OCI-LY7 (cell line): ENCODE data around the gene GSN. TPM values are rescaled to one million over a fixed set of nuclear protein-coding genes. Genes with fewer than 3 reads are reported as not detected.

Experiments
- BruUV-seq: library from RNA; stranded (reverse); fragments of 400-500 nt; replicated peaks from 2 replicates; lab custom pipeline; 2021; lab: Mats Ljungman, UMichigan
- CTCF ChIA-PET: fragments of 300-600 bp; sonication (Branson Sonifier 250); formaldehyde crosslinking; loops from one replicate; lab custom pipeline; 2022; ENCODE audit warnings: antibody characterized with exemption; ENCODE audit not compliant: unreplicated experiment; lab: Charles Lee
- POLR2A ChIA-PET: fragments of 300-600 bp; sonication (Branson Sonifier 250); formaldehyde crosslinking; loops from one replicate; lab custom pipeline; 2022; ENCODE audit warnings: antibody characterized with exemption; lab: Charles Lee
- DNase-seq: peaks from one replicate; pipeline ENCODE4 v3.0.0-alpha.2; 2015; ENCODE audit warnings: low spot score
- H2AFZ ChIP-seq: fragments of 200-600 bp; sonication (generic), shearing (Covaris generic); 2 replicates; pipeline ENCODE4 v1.6.1; 2014; ENCODE audit warnings: mild to moderate bottlenecking, antibody characterized with exemption, low read length, moderate library complexity
- H3K27ac ChIP-seq: fragments of 200-600 bp; sonication (generic); 2 replicates; pipeline ENCODE4 v1.5.1; 2014; ENCODE audit warnings: mixed run types, low read depth, mild to moderate bottlenecking, moderate library complexity, low read length, inconsistent platforms; ENCODE audit not compliant: poor library complexity, severe bottlenecking
- H3K36me3 ChIP-seq: fragments of 200-600 bp; sonication (generic); 2 replicates; pipeline ENCODE4 v1.6.1; 2014; ENCODE audit warnings: mild to moderate bottlenecking, antibody characterized with exemption, low read length, moderate library complexity, mixed read lengths; ENCODE audit not compliant: insufficient read depth
- H3K4me1 ChIP-seq: fragments of 200-600 bp; sonication (generic); 2 replicates; pipeline ENCODE4 v1.5.1; 2014; ENCODE audit warnings: mild to moderate bottlenecking, low read length; ENCODE audit not compliant: insufficient read depth, poor library complexity, severe bottlenecking
- H3K4me2 ChIP-seq: fragments of 200-600 bp; sonication (generic); 2 replicates; pipeline ENCODE4 v1.6.1; 2014; ENCODE audit warnings: mild to moderate bottlenecking, low read length
- H3K4me3 ChIP-seq: fragments of 200-600 bp; sonication (generic); 2 replicates; pipeline ENCODE4 v1.5.1; 2014; ENCODE audit warnings: mild to moderate bottlenecking, low read depth, low read length; ENCODE audit not compliant: poor library complexity, severe bottlenecking
- H3K79me2 ChIP-seq: fragments of 200-600 bp; sonication (generic); 2 replicates; pipeline ENCODE4 v1.6.1; 2016; ENCODE audit warnings: low read depth, mild to moderate bottlenecking, low read length, moderate library complexity, mixed read lengths; ENCODE audit not compliant: insufficient read depth
- H3K9me2 ChIP-seq: fragments of 200-600 bp; sonication (generic); 2 replicates; pipeline ENCODE4 v1.6.1; 2016; ENCODE audit warnings: mild to moderate bottlenecking, low read length, mixed read lengths; ENCODE audit not compliant: insufficient read depth
- H3K9me3 ChIP-seq: fragments of 200-600 bp; sonication (generic); 2 replicates; pipeline ENCODE4 v1.6.1; 2014; ENCODE audit warnings: mild to moderate bottlenecking, mixed run types, low read length, mixed read lengths
- H4K20me1 ChIP-seq: fragments of 200-600 bp; sonication (generic); 2 replicates; pipeline ENCODE4 v1.6.1; 2014; ENCODE audit warnings: mild to moderate bottlenecking, antibody characterized with exemption, low read length, moderate library complexity, mixed read lengths; ENCODE audit not compliant: insufficient read depth
- EZH2phosphoT487 ChIP-seq: fragments of 200-600 bp; sonication (generic); IDR thresholded peaks from 2 replicates; pipeline ENCODE4 v1.6.1; 2018; ENCODE audit warnings: low read depth, borderline replicate concordance, mild to moderate bottlenecking, mixed run types, antibody characterized with exemption, low read length, moderate library complexity, mixed read lengths
- intact Hi-C: fragments of 100-400 bp; cut with micrococcal nuclease; formaldehyde crosslinking; loops from one replicate; pipeline ENCODE4 v1.10.0; 2022; ENCODE audit not compliant: unreplicated experiment
- total RNA-seq, 2 experiments: library from RNA; depleted of rRNA in 1 of 2; stranded (reverse); fragments of >200 nt in 1 of 2; shearing (Covaris generic) in 1 of 2; gene quantifications; 2 replicates each; pipeline ENCODE4 v1.2.3, GENCODE V29; 2014 to 2022
- TF ChIP-seq, protein P1 (sequence below): fragments of 200-600 bp; sonication (generic); conservative IDR thresholded peaks from 2 replicates; pipeline ENCODE4 v1.5.1; 2014; ENCODE audit warnings: mild to moderate bottlenecking, antibody characterized with exemption, low read length, moderate library complexity, mixed read lengths

GSN gene
- total RNA-seq, 2 experiments from 2014 or later, result 13.4 to 16.3 TPM

DNA sequence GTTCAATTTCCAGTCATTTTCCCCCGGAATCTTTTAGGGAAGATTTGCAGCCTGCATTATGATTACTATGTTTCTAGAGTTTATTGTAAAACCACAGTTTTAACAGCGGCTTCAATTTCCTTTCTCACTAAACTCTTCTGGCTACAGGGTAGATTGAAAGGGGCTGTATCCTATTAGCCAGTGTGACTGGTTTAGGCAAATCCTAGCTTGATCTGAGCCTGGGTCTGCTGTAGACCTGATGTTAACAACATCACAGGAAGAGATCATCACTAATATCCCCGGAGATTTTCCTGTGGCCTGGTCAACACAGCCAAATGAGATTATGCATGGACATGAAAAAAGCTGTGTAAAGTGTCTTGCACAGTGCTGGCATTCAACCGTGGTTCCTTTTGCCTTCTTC lies 68.7 kb downstream of the GSN start:
- Histone ChIP-seq H3K36me3 (no peaks in the 10 kb centered on the region), H2AFZ (no peak overlapping the region), H3K9me3 (no peaks in the 10 kb centered on the region), H4K20me1 (no peaks in the 10 kb centered on the region), H3K9me2 (no peaks in the 10 kb centered on the region), H3K4me2 (peak overlapping the region; percentile 14; the same call in 1 of the 2 replicates), H3K4me1 (peaks cover 10% of the 10 kb centered on the region), H3K4me3 (no peak overlapping the region), H3K79me2 (no peaks in the 10 kb centered on the region), H3K27ac (no peak overlapping the region)
- no TSS peak for BruUV-seq
- POLR2A ChIA-PET, result no interaction called here
- CTCF ChIA-PET, result no interaction called here
- DNase-seq, result peak; percentile 24
- intact Hi-C loops, result no loop called here
- TF ChIP-seq, protein P1, sequence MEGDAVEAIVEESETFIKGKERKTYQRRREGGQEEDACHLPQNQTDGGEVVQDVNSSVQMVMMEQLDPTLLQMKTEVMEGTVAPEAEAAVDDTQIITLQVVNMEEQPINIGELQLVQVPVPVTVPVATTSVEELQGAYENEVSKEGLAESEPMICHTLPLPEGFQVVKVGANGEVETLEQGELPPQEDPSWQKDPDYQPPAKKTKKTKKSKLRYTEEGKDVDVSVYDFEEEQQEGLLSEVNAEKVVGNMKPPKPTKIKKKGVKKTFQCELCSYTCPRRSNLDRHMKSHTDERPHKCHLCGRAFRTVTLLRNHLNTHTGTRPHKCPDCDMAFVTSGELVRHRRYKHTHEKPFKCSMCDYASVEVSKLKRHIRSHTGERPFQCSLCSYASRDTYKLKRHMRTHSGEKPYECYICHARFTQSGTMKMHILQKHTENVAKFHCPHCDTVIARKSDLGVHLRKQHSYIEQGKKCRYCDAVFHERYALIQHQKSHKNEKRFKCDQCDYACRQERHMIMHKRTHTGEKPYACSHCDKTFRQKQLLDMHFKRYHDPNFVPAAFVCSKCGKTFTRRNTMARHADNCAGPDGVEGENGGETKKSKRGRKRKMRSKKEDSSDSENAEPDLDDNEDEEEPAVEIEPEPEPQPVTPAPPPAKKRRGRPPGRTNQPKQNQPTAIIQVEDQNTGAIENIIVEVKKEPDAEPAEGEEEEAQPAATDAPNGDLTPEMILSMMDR, result no peak
- no peak for TF ChIP-seq EZH2phosphoT487

DNA sequence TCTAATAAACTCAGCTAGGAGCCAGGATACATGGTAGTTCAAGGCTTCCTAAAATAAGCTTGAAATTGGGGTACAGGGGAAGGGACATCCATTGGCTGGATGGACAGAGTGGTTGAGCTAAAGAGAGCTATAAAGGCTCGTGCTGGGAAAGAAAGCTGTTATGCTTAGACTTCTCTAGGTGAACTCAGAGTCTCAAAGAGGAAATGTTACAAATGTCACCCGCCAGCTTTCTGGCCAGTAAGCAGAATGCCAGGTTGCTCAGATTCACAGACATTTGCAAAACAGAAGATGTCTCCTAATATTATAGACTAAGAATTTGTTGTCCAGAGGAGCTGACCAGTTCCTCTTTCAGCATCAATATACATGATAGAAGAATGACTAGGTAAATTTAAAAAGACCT lies 71.5 kb downstream of the GSN start:
- ChIA-PET CTCF (no interaction called here), POLR2A (interaction anchor here (0.6 kb wide), 1 partner anchor 962 kb away, joined by 3 read pairs; no protein-coding TSS in a partner anchor)
- no peak overlapping the region for H3K4me3 ChIP-seq
- no peaks in the 10 kb centered on the region for H4K20me1 ChIP-seq
- no TSS peak for BruUV-seq
- DNase-seq, result no peak
- H3K4me2 ChIP-seq, result no peak overlapping the region
- H3K27ac ChIP-seq, result no peak overlapping the region
- H2AFZ ChIP-seq, result no peak overlapping the region
- H3K4me1 ChIP-seq, result peaks cover 10% of the 10 kb centered on the region
- no peaks in the 10 kb centered on the region for H3K9me3 ChIP-seq
- intact Hi-C loops, result no loop called here
- H3K79me2 ChIP-seq, result no peaks in the 10 kb centered on the region
- TF ChIP-seq, protein P1, result no peak
- TF ChIP-seq EZH2phosphoT487, result no peak
- H3K36me3 ChIP-seq, result no peaks in the 10 kb centered on the region
- H3K9me2 ChIP-seq, result no peaks in the 10 kb centered on the region

- Histone ChIP-seq H3K36me3 (no peaks in the 10 kb centered on the region), H2AFZ (no peak overlapping the region), H3K9me2 (no peaks in the 10 kb centered on the region), H3K9me3 (no peaks in the 10 kb centered on the region), H3K27ac (no peak overlapping the region), H3K79me2 (no peaks in the 10 kb centered on the region), H4K20me1 (no peaks in the 10 kb centered on the region), H3K4me1 (peaks cover 10% of the 10 kb centered on the region), H3K4me3 (no peak overlapping the region), H3K4me2 (no peak overlapping the region)
- no TSS peak for BruUV-seq
- ChIA-PET POLR2A (no interaction called here), CTCF (no interaction called here)
- no peak for DNase-seq
- TF ChIP-seq EZH2phosphoT487, result no peak
- TF ChIP-seq, protein P1, result no peak
- intact Hi-C loops, result no loop called here
Measured at GRCh38 chr9:121340676-121341392, 72.9 kb downstream of the GSN start.
